Esophagus muscularis mucosa (tissue), 4 donors: ENCODE data around the gene NMT2. TPM values are rescaled to one million over a fixed set of nuclear protein-coding genes. Genes with fewer than 3 reads are reported as not detected.
"Not testable (repeated sequence)": the region's sequence is repeated elsewhere in the genome, so short reads cannot be mapped to it uniquely, and the experiment has no call there.

Experiments used
- DNase-seq: peaks from one replicate; pipeline ENCODE4 v3.0.0-alpha.2; 2017; ENCODE audit errors: extremely low spot score
- H3K27ac ChIP-seq, 4 donors: fragments of 200-600 bp; sonication (generic); replicated peaks in 1 of 4; 1 replicate in 3 of 4; 2 replicates in 1 of 4; pipeline ENCODE4 v1.5.1; 2016 to 2019; ENCODE audit warnings: mild to moderate bottlenecking in 1 of 4
- H3K27me3 ChIP-seq, 4 donors: fragments of 200-600 bp; sonication (generic); one replicate each; pipeline versions ENCODE4 v1.5.1 to v1.6.0; 2016 to 2019
- H3K36me3 ChIP-seq, 4 donors: fragments of 200-600 bp; sonication (generic); one replicate each; pipeline ENCODE4 v1.5.1; 2016 to 2019
- H3K4me1 ChIP-seq, 4 donors: fragments of 200-600 bp; sonication (generic); one replicate each; pipeline ENCODE4 v1.5.1; 2016 to 2019
- H3K4me3 ChIP-seq, 4 donors: fragments of 200-600 bp; sonication (generic); 1 replicate in 2 of 4; 2 replicates in 2 of 4; pipeline ENCODE4 v1.5.1; 2016 to 2019; ENCODE audit warnings: mild to moderate bottlenecking in 4 of 4, moderate library complexity in 1 of 4
- H3K9me3 ChIP-seq, 4 donors: fragments of 200-600 bp; sonication (generic); 1 replicate in 3 of 4; 2 replicates in 1 of 4; pipeline ENCODE4 v1.5.1; 2016 to 2019
- CTCF ChIP-seq, 3 experiments: fragments of 200-600 bp in 2 of 3; fragments of 450-650 bp in 1 of 3; sonication (generic) in 2 of 3; IDR thresholded peaks; one replicate each; pipeline ENCODE4 v1.5.1; 2017 to 2019; ENCODE audit warnings: antibody characterized with exemption in 3 of 3, mild to moderate bottlenecking in 2 of 3, moderate library complexity in 1 of 3
- EP300 ChIP-seq: sonication (generic); formaldehyde crosslinking; IDR thresholded peaks from one replicate; pipeline ENCODE4 v1.6.1; 2017; ENCODE audit warnings: antibody characterized with exemption
- POLR2A ChIP-seq: fragments of 450-650 bp; IDR thresholded peaks from one replicate; pipeline ENCODE4 v1.6.1; 2017; ENCODE audit warnings: antibody characterized with exemption, moderate library complexity, mild to moderate bottlenecking, low read depth
- POLR2AphosphoS5 ChIP-seq, 2 donors: sonication (generic); formaldehyde crosslinking; IDR thresholded peaks; one replicate each; pipeline ENCODE4 v1.6.1; 2017; ENCODE audit warnings: antibody characterized with exemption in 2 of 2
- WGBS: methylation state at CpG from one replicate; pipeline ENCODE4 v1.1.5; 2018; 5-methylcytosine and 5-hydroxymethylcytosine counted together
- intact Hi-C: fragments of 100-400 bp; cut with DNase I; formaldehyde crosslinking; loops from one replicate; pipeline ENCODE4 v1.15.1; 2023
- total RNA-seq, 4 donors: library from RNA; depleted of rRNA; stranded (reverse); fragments of >200 nt; gene quantifications; one replicate each; pipeline versions ENCODE4 v1.1.0 to v1.2.1, GENCODE V29; 2016

NMT2 gene
- total RNA-seq, 4 donors from 2014 or later = 14.1 to 23.2 (median 16.0) TPM

DNA sequence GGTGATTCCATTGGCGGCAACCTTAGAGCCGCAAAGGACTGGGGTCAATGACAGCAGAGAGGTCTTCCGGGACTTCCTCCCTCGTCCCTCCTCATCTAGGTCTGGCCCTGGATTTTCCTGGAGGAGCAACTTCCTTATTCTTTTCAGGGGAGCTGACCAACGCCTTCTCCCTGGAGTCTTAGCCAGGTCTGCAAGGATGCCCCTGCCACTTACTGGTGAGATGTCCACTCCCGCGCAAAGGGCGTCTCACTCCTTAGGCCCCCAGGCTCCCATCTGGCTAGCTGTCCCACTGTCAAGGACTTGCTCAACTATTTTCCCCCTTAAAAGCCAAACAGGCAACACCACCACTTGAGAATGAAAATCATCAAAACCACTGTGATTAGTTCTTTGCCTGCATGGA lies 42.0 kb upstream of the NMT2 start:
- H3K4me1 ChIP-seq = peaks cover 5 to 9% (median 6%) of the 10 kb centered on the region in 4 donors
- no peak overlapping the region for H3K4me3 ChIP-seq
- no peaks in the 10 kb centered on the region for H3K27me3 ChIP-seq
- TF ChIP-seq CTCF (IDR thresholded peaks at IDR 0.05) = no peak
- no peak for TF ChIP-seq EP300
- TF ChIP-seq POLR2A = no peak
- TF ChIP-seq POLR2AphosphoS5 (IDR thresholded peaks at IDR 0.05) = no peak
- DNase-seq = no peak
- no peaks in the 10 kb centered on the region for H3K9me3 ChIP-seq
- WGBS = 84% methylated on average over 7 of the region's 8 CpGs
- intact Hi-C loops = loop anchor here (2.0 kb wide), 2 partner anchors 160 to 208 kb away; partner anchors contain the start of gene FAM171A1
- peaks cover 0 to 29% (median 10%) of the 10 kb centered on the region in 4 donors for H3K36me3 ChIP-seq
- no peak overlapping the region for H3K27ac ChIP-seq

- Histone ChIP-seq H3K4me3 (peak overlapping the region in 1 of 4 donors; percentile 28), H3K36me3 (peaks cover 0 to 29% (median 10%) of the 10 kb centered on the region in 4 donors), H3K27me3 (no peaks in the 10 kb centered on the region), H3K4me1 (peaks cover 5 to 9% (median 6%) of the 10 kb centered on the region in 4 donors), H3K27ac (no peak overlapping the region), H3K9me3 (no peaks in the 10 kb centered on the region)
- peak; percentile 95 for DNase-seq
- intact Hi-C loops = loop anchor here (2.0 kb wide), 2 partner anchors 161 to 209 kb away; partner anchors contain the start of gene FAM171A1
- TF ChIP-seq CTCF (IDR thresholded peaks at IDR 0.05) = peak; percentile 72 to 88 (median 81)
- TF ChIP-seq POLR2A = no peak
- TF ChIP-seq POLR2AphosphoS5 (IDR thresholded peaks at IDR 0.05) = peak in 1 of 2 donors; percentile 35
- TF ChIP-seq EP300 = no peak
- WGBS = 29% methylated on average over 14 of the region's 14 CpGs
These were observed 41.5 kb upstream of the NMT2 start for GRCh38 chr10:15209827-15210509.

GRCh38 chr10:15208221-15208620 lies 39.7 kb upstream of the NMT2 start:
- Histone ChIP-seq H3K9me3 (no peaks in the 10 kb centered on the region), H3K27ac (no peak overlapping the region), H3K4me3 (no peak overlapping the region), H3K27me3 (no peaks in the 10 kb centered on the region), H3K36me3 (peaks cover 0 to 17% (median 2%) of the 10 kb centered on the region in 4 donors), H3K4me1 (peaks cover 5 to 9% (median 6%) of the 10 kb centered on the region in 4 donors)
- TF ChIP-seq POLR2AphosphoS5 (IDR thresholded peaks at IDR 0.05) = no peak
- TF ChIP-seq EP300 = no peak
- no peak for TF ChIP-seq POLR2A
- no peak for TF ChIP-seq CTCF (IDR thresholded peaks at IDR 0.05)
- intact Hi-C loops = no loop called here
- 94% methylated on average over 2 of the region's 2 CpGs for WGBS
- DNase-seq = no peak

- DNase-seq, H3K4me1 ChIP-seq, H3K27ac ChIP-seq, intact Hi-C loops, H3K27me3 ChIP-seq, H3K9me3 ChIP-seq, H3K36me3 ChIP-seq, H3K4me3 ChIP-seq: not testable (repeated sequence)
- 99% methylated on average over 4 of the region's 4 CpGs for WGBS
These were observed 38.9 kb upstream of the NMT2 start for GRCh38 chr10:15207410-15207809.

DNA sequence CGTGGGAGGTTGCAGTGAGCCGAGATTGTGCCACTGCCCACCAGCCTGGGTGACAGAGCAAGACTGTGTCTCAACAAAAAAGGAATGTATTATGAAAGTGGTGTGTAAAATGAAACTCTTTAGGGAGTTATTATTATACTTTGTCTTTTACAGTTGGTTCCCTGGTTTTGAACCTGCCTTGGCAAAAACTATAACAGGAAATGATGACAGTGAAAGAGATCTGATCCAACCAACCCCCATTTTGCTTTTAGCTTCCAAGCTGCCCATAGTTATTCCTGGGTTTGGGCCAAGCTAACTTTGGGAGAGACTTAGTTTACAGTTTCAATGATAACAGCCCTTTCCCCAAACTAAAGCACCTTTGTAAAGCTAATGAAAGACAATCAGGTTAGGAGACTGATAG lies 34.1 kb upstream of the NMT2 start:
- 100% methylated on average over 2 of the region's 2 CpGs for WGBS
- H3K36me3 ChIP-seq = no peaks in the 10 kb centered on the region
- no peaks in the 10 kb centered on the region for H3K27me3 ChIP-seq
- H3K9me3 ChIP-seq = no peaks in the 10 kb centered on the region
- no peak for DNase-seq
- H3K4me3 ChIP-seq = no peak overlapping the region
- intact Hi-C loops = no loop called here
- TF ChIP-seq EP300 (no peak), POLR2AphosphoS5 (IDR thresholded peaks at IDR 0.05) (no peak), POLR2A (no peak), CTCF (IDR thresholded peaks at IDR 0.05) (no peak)
- peaks cover 6 to 21% (median 14%) of the 10 kb centered on the region in 4 donors for H3K4me1 ChIP-seq
- H3K27ac ChIP-seq = no peak overlapping the region

GRCh38 chr10:15202301-15202621 lies 33.8 kb upstream of the NMT2 start:
- intact Hi-C loops, H3K27me3 ChIP-seq, H3K9me3 ChIP-seq, DNase-seq, H3K36me3 ChIP-seq, H3K27ac ChIP-seq, H3K4me3 ChIP-seq: not testable (repeated sequence)
- peaks cover 6 to 21% (median 14%) of the 10 kb centered on the region in 4 donors for H3K4me1 ChIP-seq
- WGBS = 93% methylated on average over 8 of the region's 8 CpGs
